ENCODE results near the gene SLC7A7.

SLC7A7 gene

GRCh38 chr14:22845821-22846625 is 30.8 kb upstream of the SLC7A7 start:
- TF ChIP-seq CTCF (conservative IDR thresholded peaks at IDR 0.05) (no peak), ZFX (IDR thresholded peaks at IDR 0.05) (no peak)
- H3K27ac ChIP-seq, result no peak overlapping the region

- TF ChIP-seq ZFX (IDR thresholded peaks at IDR 0.05) (no peak), CTCF (conservative IDR thresholded peaks at IDR 0.05) (no peak)
- no peak overlapping the region for H3K27ac ChIP-seq
Measured at GRCh38 chr14:22845103-22845394, 29.8 kb upstream of the SLC7A7 start.

- H3K27ac ChIP-seq, result no peak overlapping the region
- TF ChIP-seq CTCF (conservative IDR thresholded peaks at IDR 0.05) (no peak), ZFX (IDR thresholded peaks at IDR 0.05) (no peak)
Measured at GRCh38 chr14:22844221-22845102, 29.2 kb upstream of the SLC7A7 start.

GRCh38 chr14:22843123-22843925 is 28.1 kb upstream of the SLC7A7 start:
- no peak overlapping the region for H3K27ac ChIP-seq

GRCh38 chr14:22842211-22843122 is 27.2 kb upstream of the SLC7A7 start:
- no peak overlapping the region for H3K27ac ChIP-seq
- TF ChIP-seq ZFX (IDR thresholded peaks at IDR 0.05) (no peak), CTCF (conservative IDR thresholded peaks at IDR 0.05) (no peak)

More at GRCh38 chr14:22843123-22843925, 28.1 kb upstream of the SLC7A7 start:
- no peak for TF ChIP-seq ZFX (IDR thresholded peaks at IDR 0.05)
- no peak for TF ChIP-seq CTCF (conservative IDR thresholded peaks at IDR 0.05)

- TF ChIP-seq ZFX (IDR thresholded peaks at IDR 0.05) (no peak), CTCF (conservative IDR thresholded peaks at IDR 0.05) (no peak)
- no peak overlapping the region for H3K27ac ChIP-seq
Measured at GRCh38 chr14:22841769-22842168, 26.5 kb upstream of the SLC7A7 start.
